Activated CD4-positive, alpha-beta T cell treated with anti-CD3 and anti-CD28 coated beads, Interleukin-2, amount 50 U/mL, for 24 hours (primary cell): ENCODE results near the gene TRPM7.
"Not testable (repeated sequence)": the region's sequence is repeated elsewhere in the genome, so short reads cannot be mapped to it uniquely, and the experiment has no call there.

Experiments
- DNase-seq, 2 donors: peaks; one replicate each; pipeline ENCODE4 v3.0.0-alpha.2; 2020; ENCODE audit warnings: low read depth in 1 of 2, low spot score in 1 of 2

The TRPM7 gene

GRCh38 chr15:50590288-50590687 lies 96.3 kb downstream of the TRPM7 start:
- DNase-seq = no peak

- DNase-seq = no peak
These were observed 109.1 kb downstream of the TRPM7 start for GRCh38 chr15:50577492-50577891.

GRCh38 chr15:50576166-50576565 lies 110.4 kb downstream of the TRPM7 start:
- DNase-seq = no peak

GRCh38 chr15:50573842-50574241 lies 112.8 kb downstream of the TRPM7 start:
- DNase-seq = not testable (repeated sequence)

- no peak for DNase-seq
These were observed 122.8 kb downstream of the TRPM7 start for GRCh38 chr15:50563756-50564155.

GRCh38 chr15:50562735-50563640 lies 123.6 kb downstream of the TRPM7 start:
- no peak for DNase-seq

GRCh38 chr15:50558012-50558411 lies 128.6 kb downstream of the TRPM7 start:
- no peak for DNase-seq

- DNase-seq = no peak
These were observed 129.8 kb downstream of the TRPM7 start for GRCh38 chr15:50556642-50557371.

GRCh38 chr15:50552238-50552637 lies 134.4 kb downstream of the TRPM7 start:
- DNase-seq = no peak

GRCh38 chr15:50549326-50549725 lies 137.3 kb downstream of the TRPM7 start:
- no peak for DNase-seq

GRCh38 chr15:50546566-50546965 lies 140.0 kb downstream of the TRPM7 start, which contains the start of gene USP50:
Gene USP50 (minus strand): TSS chr15:50546666. CDS start chr15:50546525, 141 bp downstream.
- DNase-seq = no peak

GRCh38 chr15:50544368-50544767 lies 142.2 kb downstream of the TRPM7 start:
- no peak for DNase-seq

GRCh38 chr15:50543556-50543955 lies 143.0 kb downstream of the TRPM7 start:
- DNase-seq = no peak

GRCh38 chr15:50542887-50543210 lies 143.7 kb downstream of the TRPM7 start:
- DNase-seq = no peak

GRCh38 chr15:50531766-50532165 lies 154.8 kb downstream of the TRPM7 start:
- no peak for DNase-seq

- DNase-seq = no peak
These were observed 155.4 kb downstream of the TRPM7 start for GRCh38 chr15:50531163-50531562.

- no peak for DNase-seq
These were observed 162.7 kb downstream of the TRPM7 start for GRCh38 chr15:50523851-50524251.

GRCh38 chr15:50519740-50520425 lies 166.7 kb downstream of the TRPM7 start:
- DNase-seq = no peak

GRCh38 chr15:50513001-50513400 lies 173.6 kb downstream of the TRPM7 start:
- DNase-seq = no peak
